LNCaP clone FGC (cell line): ENCODE results near the gene VEZF1.

ENCODE experiments used
- DNase-seq: peaks from one replicate; pipeline ENCODE4 v3.0.0-alpha.2; 2011; ENCODE audit warnings: low read depth
- H3K4me3 ChIP-seq: 2 replicates; pipeline ENCODE4 v1.5.1; 2011; ENCODE audit warnings: mild to moderate bottlenecking, low read depth, low read length, control low read depth
- TF ChIP-seq, protein P1 (sequence below): IDR thresholded peaks from 2 replicates; pipeline ENCODE4 v1.5.1; 2012; ENCODE audit warnings: mild to moderate bottlenecking; ENCODE audit not compliant: control insufficient read depth, insufficient read depth; ENCODE audit errors: extremely low read depth

The VEZF1 gene, protein sequence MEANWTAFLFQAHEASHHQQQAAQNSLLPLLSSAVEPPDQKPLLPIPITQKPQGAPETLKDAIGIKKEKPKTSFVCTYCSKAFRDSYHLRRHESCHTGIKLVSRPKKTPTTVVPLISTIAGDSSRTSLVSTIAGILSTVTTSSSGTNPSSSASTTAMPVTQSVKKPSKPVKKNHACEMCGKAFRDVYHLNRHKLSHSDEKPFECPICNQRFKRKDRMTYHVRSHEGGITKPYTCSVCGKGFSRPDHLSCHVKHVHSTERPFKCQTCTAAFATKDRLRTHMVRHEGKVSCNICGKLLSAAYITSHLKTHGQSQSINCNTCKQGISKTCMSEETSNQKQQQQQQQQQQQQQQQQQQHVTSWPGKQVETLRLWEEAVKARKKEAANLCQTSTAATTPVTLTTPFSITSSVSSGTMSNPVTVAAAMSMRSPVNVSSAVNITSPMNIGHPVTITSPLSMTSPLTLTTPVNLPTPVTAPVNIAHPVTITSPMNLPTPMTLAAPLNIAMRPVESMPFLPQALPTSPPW

DNA sequence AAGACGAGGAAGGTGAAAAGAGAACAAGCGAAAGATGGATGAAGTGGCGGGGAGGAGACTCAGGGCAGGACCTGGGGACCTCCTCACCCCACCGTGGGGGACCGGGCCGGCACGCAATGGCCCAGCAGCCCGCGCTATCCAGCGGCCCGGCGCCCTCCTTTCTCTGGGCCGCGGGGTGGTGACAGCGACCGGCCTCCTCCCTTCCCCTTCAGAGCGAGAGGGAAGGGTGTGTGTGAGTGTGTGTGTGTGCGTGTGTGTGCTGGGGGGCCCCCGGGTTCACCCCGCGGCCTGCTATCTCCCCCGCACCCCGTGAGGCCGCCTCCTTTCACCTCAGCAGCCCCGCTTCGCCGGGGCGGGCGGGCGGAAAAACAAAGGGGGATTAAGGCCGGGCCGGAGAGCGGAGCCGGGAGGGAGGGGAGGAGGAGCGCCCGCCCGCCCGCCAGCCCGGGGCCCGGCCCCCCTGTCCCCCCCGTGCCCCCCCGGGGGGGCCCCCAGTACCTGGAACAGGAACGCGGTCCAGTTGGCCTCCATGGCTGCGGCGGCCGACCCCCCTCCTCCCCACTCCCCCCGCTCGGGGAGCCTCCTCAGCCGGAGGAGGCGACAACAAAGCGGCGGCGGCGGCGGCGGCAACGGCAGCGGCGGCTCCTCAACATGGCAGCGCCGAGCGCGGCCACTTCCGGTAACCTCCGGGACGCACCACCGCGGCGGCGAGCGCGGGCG is at the start of gene VEZF1:
Gene VEZF1, minus strand, starts transcription at position 674 of the 720 bp plus-strand sequence. Its CDS starts 143 bp downstream, at position 531.
- no peak for DNase-seq
- TF ChIP-seq, protein P1, sequence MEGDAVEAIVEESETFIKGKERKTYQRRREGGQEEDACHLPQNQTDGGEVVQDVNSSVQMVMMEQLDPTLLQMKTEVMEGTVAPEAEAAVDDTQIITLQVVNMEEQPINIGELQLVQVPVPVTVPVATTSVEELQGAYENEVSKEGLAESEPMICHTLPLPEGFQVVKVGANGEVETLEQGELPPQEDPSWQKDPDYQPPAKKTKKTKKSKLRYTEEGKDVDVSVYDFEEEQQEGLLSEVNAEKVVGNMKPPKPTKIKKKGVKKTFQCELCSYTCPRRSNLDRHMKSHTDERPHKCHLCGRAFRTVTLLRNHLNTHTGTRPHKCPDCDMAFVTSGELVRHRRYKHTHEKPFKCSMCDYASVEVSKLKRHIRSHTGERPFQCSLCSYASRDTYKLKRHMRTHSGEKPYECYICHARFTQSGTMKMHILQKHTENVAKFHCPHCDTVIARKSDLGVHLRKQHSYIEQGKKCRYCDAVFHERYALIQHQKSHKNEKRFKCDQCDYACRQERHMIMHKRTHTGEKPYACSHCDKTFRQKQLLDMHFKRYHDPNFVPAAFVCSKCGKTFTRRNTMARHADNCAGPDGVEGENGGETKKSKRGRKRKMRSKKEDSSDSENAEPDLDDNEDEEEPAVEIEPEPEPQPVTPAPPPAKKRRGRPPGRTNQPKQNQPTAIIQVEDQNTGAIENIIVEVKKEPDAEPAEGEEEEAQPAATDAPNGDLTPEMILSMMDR: no peak
- peak within 1 kb of the TSS; percentile 69 for H3K4me3 ChIP-seq

DNA sequence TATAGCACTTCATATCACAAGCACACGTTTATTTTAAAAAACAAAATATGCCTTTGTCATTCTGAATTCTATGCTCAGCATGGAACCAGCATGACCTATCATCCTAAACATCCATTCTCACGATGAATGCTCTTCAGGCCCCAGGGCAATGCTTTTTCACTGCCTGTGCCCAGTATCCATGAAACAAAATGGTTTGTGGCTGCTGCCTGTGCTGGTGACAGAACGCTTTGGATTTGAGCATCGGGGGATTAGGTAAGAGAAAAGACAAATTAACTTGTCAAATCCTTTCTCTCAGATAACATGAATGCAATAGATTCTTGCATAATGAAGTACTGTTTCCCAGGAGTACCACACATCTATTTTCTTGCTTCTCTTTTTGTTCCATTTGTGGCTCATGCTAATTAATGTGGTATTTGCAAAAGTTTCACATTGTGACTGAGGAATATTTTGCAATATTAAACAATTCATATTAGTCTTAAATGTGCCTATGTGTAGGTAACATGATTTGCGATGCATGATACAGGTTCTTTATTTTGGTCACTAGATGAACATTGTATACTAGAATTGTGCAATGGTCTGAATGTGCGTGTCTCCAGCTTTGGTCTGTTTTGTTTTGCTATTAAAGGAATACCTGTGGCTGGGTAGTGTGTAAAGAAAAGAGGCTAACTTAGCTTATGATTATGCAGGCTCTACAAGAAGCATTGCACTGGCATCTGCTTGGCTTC is 44.8 kb upstream of the VEZF1 start:
- TF ChIP-seq, protein P1: no peak
- no peak overlapping the region for H3K4me3 ChIP-seq
- DNase-seq: no peak

DNA sequence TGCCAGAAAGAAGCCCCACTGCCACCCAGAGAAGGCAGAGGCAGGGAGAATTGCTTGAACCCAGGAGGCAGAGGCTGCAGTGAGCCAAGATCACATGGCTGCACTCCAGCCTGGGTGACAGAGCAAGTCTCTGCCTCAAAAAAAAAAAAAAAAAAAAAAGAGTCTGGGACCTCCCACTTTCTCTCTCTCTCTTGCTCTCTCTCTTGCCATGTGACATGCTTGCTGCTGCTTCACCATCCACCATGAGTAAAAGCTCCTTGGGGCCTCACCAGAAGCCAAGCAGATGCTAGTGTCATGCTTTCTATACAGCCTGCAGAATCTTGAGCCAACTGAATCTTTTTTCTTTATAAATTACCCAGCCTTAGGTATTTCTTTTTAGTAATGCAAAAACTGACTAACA is 40.5 kb upstream of the VEZF1 start:
- no peak overlapping the region for H3K4me3 ChIP-seq
- TF ChIP-seq, protein P1: no peak
- DNase-seq: no peak

DNA sequence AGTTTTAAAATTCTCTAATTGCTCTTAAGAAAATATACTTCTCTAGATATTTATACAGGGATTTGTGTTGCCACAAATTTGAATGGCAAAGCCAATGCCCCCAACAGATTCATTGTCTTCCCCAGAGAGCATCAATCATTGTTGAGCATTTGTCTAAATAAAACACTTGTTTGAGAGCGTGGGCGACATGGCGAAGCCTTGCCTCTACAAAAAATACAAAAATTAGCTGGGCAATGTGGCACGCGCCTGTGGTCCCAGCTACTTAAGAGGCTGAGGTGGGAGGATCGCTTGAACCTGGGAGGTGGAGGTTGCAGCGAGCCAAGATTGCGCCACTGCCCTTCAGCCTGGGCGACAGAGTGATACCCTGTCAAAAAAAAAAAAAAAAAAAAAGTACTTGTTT is 32.3 kb upstream of the VEZF1 start:
- TF ChIP-seq, protein P1: no peak
- no peak overlapping the region for H3K4me3 ChIP-seq
- no peak for DNase-seq

DNA sequence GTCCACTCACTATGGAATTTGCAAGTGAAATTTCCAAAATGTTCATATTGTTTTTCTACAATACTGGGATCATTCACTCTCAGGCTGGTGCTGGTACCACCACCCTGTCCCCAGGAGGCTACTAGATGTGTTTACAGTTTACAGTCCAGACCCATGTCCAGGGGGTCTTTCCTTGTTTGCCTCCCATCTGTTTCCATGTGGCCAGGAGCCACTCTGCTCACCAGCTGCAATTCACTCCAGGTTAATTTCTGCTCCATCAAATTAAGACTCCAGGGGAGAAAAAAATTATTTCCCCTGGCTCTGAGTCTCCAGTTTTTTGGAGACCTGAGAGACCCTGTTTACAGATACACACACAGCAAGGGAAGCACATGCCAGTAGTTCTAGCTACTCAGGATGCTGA is 31.5 kb upstream of the VEZF1 start:
- no peak overlapping the region for H3K4me3 ChIP-seq
- DNase-seq: no peak
- TF ChIP-seq, protein P1: no peak

DNA sequence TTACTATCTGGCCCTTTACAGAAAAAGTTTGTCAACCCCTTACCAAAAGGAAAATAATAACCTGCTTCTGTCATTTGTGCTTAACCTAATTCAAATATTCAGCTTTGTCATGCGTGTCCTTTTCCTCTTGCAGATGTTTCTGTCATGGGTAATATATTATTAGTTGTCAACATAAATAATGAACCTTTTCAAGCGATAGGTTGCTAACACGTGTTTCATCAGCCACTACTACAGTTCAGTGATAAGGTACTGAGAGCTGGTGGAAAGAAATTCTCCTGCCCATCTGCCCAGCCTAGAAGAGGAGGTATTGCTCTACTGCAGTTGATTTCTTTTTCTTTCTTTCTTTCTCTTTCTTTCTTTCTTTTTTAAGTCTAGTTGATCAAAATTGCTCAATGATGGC is 31.0 kb upstream of the VEZF1 start:
- no peak for DNase-seq
- TF ChIP-seq, protein P1: no peak
- H3K4me3 ChIP-seq: no peak overlapping the region
